ENCODE data around the gene TLR3.

TLR3 gene

GRCh38 chr4:186107947-186108346, 39.0 kb downstream of the TLR3 start:
- TF ChIP-seq CTCF (IDR thresholded peaks at IDR 0.05; ENCODE audit: low read depth, low read length, poor library complexity, severe bottlenecking) (no peak), EZH2phosphoT487 (IDR thresholded peaks at IDR 0.05; ENCODE audit: borderline replicate concordance, low read length) (no peak)
- H3K9me2 ChIP-seq (replicated peaks; ENCODE audit: control insufficient read depth, low read length): no peaks in the 10 kb centered on the region

DNA sequence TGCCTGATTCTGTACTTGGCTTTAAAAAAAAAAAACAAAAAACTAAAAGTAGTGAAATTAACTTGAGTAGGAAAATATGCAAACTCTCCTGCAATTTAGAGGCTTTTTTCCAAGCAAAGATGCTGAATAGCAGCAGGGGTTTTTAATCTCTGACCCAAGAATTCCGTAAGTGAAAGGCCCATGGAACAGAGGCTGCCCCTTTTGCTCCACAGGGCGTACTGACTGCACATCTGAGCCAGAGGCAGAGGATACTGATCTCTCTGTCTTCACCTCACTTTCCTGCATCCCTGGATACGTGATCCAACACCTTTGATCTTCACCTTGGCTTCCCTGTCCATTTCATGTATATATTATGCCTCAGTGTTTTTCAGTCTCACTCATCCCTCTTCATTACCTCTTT, 39.4 kb downstream of the TLR3 start:
- Histone ChIP-seq H3K4me2 (ENCODE audit: low read length) (no peak overlapping the region), H3K9me2 (replicated peaks; ENCODE audit: control insufficient read depth, low read length) (no peaks in the 10 kb centered on the region), H3K27ac (ENCODE audit: low read depth, low read length) (no peak overlapping the region), H3K4me3 (ENCODE audit: low read length) (no peak overlapping the region), H3F3A (ENCODE audit: control insufficient read depth, insufficient read depth) (no peaks in the 10 kb centered on the region), H3K27me3 (ENCODE audit: control insufficient read depth, low read length) (peaks cover 31% of the 10 kb centered on the region), H4K20me1 (ENCODE audit: control insufficient read depth, insufficient read depth, low read depth, low read length) (no peaks in the 10 kb centered on the region), H3K9me3 (ENCODE audit: control insufficient read depth, insufficient read depth, low read length) (no peaks in the 10 kb centered on the region), H3K4me1 (ENCODE audit: control insufficient read depth, low read length) (peaks cover 12% of the 10 kb centered on the region), H3K36me3 (ENCODE audit: control insufficient read depth, low read length) (no peaks in the 10 kb centered on the region), H3K79me2 (ENCODE audit: control insufficient read depth, low read length) (no peaks in the 10 kb centered on the region)
- TF ChIP-seq CTCF (IDR thresholded peaks at IDR 0.05; ENCODE audit: low read depth, low read length, poor library complexity, severe bottlenecking): no peak
- TF ChIP-seq EZH2phosphoT487 (IDR thresholded peaks at IDR 0.05; ENCODE audit: borderline replicate concordance, low read length): no peak

More at GRCh38 chr4:186107947-186108346, 39.0 kb downstream of the TLR3 start:
- no peaks in the 10 kb centered on the region for H4K20me1 ChIP-seq (ENCODE audit: control insufficient read depth, insufficient read depth, low read depth, low read length)
- no peaks in the 10 kb centered on the region for H3K36me3 ChIP-seq (ENCODE audit: control insufficient read depth, low read length)
- no peak overlapping the region for H3K4me3 ChIP-seq (ENCODE audit: low read length)
- H3F3A ChIP-seq (ENCODE audit: control insufficient read depth, insufficient read depth): no peaks in the 10 kb centered on the region
- no peaks in the 10 kb centered on the region for H3K79me2 ChIP-seq (ENCODE audit: control insufficient read depth, low read length)
- H3K27me3 ChIP-seq (ENCODE audit: control insufficient read depth, low read length): peaks cover 35% of the 10 kb centered on the region
- H3K4me2 ChIP-seq (ENCODE audit: low read length): no peak overlapping the region
- H3K27ac ChIP-seq (ENCODE audit: low read depth, low read length): no peak overlapping the region
- no peaks in the 10 kb centered on the region for H3K9me3 ChIP-seq (ENCODE audit: control insufficient read depth, insufficient read depth, low read length)
- peaks cover 12% of the 10 kb centered on the region for H3K4me1 ChIP-seq (ENCODE audit: control insufficient read depth, low read length)

DNA sequence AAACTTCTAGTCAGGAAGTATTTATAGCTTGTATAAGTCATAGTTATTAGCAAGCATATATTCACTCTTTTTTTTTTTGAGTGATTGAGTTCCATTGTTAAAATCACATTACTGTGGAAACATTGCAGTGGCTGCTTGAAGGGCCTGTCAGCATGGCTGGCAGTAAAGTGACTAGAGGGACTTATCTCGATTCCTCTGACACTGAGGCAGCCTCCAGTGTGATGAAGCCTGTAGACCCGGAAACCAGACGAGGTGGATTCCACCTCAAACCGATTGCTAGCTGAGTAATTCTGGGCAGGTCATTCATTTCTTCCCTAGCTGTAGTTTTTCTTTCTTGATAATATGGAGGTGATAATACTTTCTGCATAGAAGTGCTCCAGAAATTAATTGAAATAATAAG, 40.3 kb downstream of the TLR3 start:
- H3F3A ChIP-seq (ENCODE audit: control insufficient read depth, insufficient read depth): no peaks in the 10 kb centered on the region
- H3K9me3 ChIP-seq (ENCODE audit: control insufficient read depth, insufficient read depth, low read length): no peaks in the 10 kb centered on the region
- H3K79me2 ChIP-seq (ENCODE audit: control insufficient read depth, low read length): no peaks in the 10 kb centered on the region
- H4K20me1 ChIP-seq (ENCODE audit: control insufficient read depth, insufficient read depth, low read depth, low read length): no peaks in the 10 kb centered on the region
- peaks cover 23% of the 10 kb centered on the region for H3K27me3 ChIP-seq (ENCODE audit: control insufficient read depth, low read length)
- H3K4me1 ChIP-seq (ENCODE audit: control insufficient read depth, low read length): peaks cover 12% of the 10 kb centered on the region
- no peak overlapping the region for H3K27ac ChIP-seq (ENCODE audit: low read depth, low read length)
- H3K4me3 ChIP-seq (ENCODE audit: low read length): no peak overlapping the region
- no peaks in the 10 kb centered on the region for H3K36me3 ChIP-seq (ENCODE audit: control insufficient read depth, low read length)
- H3K9me2 ChIP-seq (replicated peaks; ENCODE audit: control insufficient read depth, low read length): no peaks in the 10 kb centered on the region
- TF ChIP-seq EZH2phosphoT487 (IDR thresholded peaks at IDR 0.05; ENCODE audit: borderline replicate concordance, low read length): no peak
- H3K4me2 ChIP-seq (ENCODE audit: low read length): no peak overlapping the region

DNA sequence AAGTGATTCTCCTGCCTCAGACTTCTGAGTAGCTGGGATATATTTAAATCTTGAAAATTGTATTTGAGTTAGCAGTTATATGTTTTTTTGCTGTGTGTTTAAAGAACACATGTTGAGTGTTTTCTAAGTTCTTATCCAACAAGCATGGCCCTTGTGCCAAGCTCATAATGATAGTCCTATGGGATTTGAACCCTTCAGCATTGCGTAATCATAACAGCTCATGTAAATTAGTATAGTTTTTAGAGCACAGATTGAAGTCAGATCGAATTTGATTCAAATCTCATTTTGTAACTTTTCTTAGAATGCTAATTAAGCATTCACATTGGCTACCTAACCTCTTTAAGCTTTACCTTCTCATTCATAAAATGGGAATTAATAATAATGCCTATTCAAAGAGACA, 47.7 kb downstream of the TLR3 start:
- no peaks in the 10 kb centered on the region for H3K36me3 ChIP-seq (ENCODE audit: control insufficient read depth, low read length)
- TF ChIP-seq EZH2phosphoT487 (IDR thresholded peaks at IDR 0.05; ENCODE audit: borderline replicate concordance, low read length): no peak
- no peak for TF ChIP-seq CTCF (IDR thresholded peaks at IDR 0.05; ENCODE audit: low read depth, low read length, poor library complexity, severe bottlenecking)
- no peaks in the 10 kb centered on the region for H3K9me3 ChIP-seq (ENCODE audit: control insufficient read depth, insufficient read depth, low read length)
- no peaks in the 10 kb centered on the region for H3K27me3 ChIP-seq (ENCODE audit: control insufficient read depth, low read length)
- H4K20me1 ChIP-seq (ENCODE audit: control insufficient read depth, insufficient read depth, low read depth, low read length): no peaks in the 10 kb centered on the region
- no peaks in the 10 kb centered on the region for H3K9me2 ChIP-seq (replicated peaks; ENCODE audit: control insufficient read depth, low read length)
- H3K4me1 ChIP-seq (ENCODE audit: control insufficient read depth, low read length): no peaks in the 10 kb centered on the region
- no peak overlapping the region for H3K4me3 ChIP-seq (ENCODE audit: low read length)
- H3F3A ChIP-seq (ENCODE audit: control insufficient read depth, insufficient read depth): no peaks in the 10 kb centered on the region
- H3K79me2 ChIP-seq (ENCODE audit: control insufficient read depth, low read length): no peaks in the 10 kb centered on the region
- no peak overlapping the region for H3K27ac ChIP-seq (ENCODE audit: low read depth, low read length)
- no peak overlapping the region for H3K4me2 ChIP-seq (ENCODE audit: low read length)
